Inflammatory macrophage (primary cell): ENCODE measurements around the gene NPIPA8.
"Not testable (repeated sequence)": the region's sequence is repeated elsewhere in the genome, so short reads cannot be mapped to it uniquely, and the experiment has no call there.

Experiments
- DNase-seq, 2 donors: peaks; one replicate each; pipeline ENCODE4 v3.0.0-alpha.2; 2020 to 2022

Gene NPIPA8

DNA sequence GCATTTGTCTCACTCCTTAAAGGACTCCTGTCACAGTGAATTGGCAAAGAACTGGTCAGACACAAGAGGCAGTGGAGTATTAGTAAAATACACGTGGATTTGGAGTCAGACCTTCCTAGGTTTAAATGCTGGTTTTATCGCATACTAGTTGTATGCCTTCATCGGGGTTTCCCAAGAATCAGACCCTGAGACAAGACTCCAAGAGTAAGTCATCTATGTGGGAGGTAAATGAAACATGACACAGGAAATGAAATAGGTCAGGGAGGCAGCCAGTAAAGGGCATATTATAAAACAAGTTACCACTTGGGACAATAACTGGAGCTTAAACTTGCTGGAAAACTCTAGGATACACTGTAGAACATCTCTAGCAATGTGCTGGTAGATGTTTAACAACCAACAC lies 59.8 kb downstream of the NPIPA8 start:
- DNase-seq, result not testable (repeated sequence)

DNA sequence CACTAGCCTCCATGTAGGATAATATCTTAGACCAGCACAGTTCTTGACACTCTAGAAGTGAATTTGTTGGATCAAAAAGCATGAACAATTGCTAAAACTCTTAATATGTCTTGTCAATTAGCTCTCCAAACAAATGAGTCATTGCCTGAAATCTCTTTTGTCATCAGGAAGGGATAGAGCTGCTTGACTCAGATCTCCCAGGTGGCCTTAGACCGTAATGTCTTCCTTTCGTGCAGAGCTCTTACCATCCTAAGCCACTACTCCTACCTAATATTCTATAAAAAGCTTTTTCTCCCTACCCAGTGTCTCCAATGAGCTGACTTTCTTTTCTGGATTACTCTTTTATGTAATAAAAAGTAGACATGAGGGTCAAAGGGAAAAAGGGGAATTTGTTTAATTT lies 66.4 kb downstream of the NPIPA8 start:
- DNase-seq, result not testable (repeated sequence)
